Measurements from ENCODE around the gene SH2D2A.

The SH2D2A gene

DNA sequence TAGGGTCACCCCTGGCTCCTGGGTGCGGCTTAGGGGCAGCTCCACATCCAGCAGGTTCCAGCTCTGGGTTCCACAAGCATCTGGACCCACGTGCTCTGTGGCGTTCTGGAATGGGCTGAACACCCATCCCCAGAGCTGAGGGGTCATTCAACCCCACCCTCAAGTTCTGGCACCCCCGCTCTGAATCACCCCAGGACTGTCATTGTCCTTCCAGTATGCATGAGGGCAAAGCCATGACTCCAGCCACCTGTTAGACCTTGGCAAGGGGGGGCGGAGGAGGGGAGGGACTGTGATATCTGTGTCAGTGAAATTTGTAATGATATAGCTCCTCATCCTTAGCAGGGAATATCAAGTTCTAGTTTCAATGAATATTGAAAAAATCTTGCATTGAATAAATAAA, 30.0 kb upstream of the SH2D2A start:
- TF ChIP-seq, protein P1, sequence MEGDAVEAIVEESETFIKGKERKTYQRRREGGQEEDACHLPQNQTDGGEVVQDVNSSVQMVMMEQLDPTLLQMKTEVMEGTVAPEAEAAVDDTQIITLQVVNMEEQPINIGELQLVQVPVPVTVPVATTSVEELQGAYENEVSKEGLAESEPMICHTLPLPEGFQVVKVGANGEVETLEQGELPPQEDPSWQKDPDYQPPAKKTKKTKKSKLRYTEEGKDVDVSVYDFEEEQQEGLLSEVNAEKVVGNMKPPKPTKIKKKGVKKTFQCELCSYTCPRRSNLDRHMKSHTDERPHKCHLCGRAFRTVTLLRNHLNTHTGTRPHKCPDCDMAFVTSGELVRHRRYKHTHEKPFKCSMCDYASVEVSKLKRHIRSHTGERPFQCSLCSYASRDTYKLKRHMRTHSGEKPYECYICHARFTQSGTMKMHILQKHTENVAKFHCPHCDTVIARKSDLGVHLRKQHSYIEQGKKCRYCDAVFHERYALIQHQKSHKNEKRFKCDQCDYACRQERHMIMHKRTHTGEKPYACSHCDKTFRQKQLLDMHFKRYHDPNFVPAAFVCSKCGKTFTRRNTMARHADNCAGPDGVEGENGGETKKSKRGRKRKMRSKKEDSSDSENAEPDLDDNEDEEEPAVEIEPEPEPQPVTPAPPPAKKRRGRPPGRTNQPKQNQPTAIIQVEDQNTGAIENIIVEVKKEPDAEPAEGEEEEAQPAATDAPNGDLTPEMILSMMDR (IDR thresholded peaks at IDR 0.05) = no peak
- H3K36me3 Mint-ChIP-seq (ENCODE audit: low read depth) = no peaks in the 10 kb centered on the region
- H3K27ac Mint-ChIP-seq = no peak overlapping the region
- DNase-seq = no peak
- H3K4me1 Mint-ChIP-seq = peaks cover 31% of the 10 kb centered on the region
- no peak overlapping the region for H3K4me3 Mint-ChIP-seq
- no peaks in the 10 kb centered on the region for H3K9me3 Mint-ChIP-seq
- H3K27me3 Mint-ChIP-seq (ENCODE audit: low read depth, poor library complexity) = peaks cover 100% of the 10 kb centered on the region

DNA sequence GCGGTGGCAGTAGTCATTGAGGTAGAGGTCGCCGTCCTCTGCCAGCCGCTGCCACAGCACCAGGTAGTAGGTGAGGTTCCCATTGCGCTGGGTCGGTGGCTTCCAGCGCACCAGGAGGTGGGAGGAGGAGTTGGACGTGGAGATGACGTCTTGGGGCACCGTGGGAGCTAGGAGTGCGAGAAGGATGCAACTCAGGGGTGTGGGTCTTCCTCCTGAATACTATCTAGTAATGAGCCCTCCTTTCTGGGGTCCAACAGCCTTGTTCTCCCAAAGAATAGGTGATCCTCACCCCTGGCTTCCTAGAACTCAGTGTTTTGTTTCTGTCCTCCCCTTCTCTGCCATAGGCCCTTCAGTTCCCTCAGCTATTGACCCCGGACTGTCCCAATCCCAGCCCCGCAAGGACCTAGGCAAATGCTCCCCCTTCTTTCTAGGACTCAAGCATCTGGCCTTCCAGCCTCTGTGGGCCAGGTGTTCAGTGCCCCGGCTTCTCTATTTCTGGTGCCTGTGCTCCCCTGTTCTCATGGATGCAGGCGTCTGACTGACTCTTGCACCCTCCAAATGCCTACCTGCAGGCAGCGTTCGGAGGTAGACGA, 29.4 kb upstream of the SH2D2A start:
- Mint-ChIP-seq H3K27ac (no peak overlapping the region), H3K4me1 (peaks cover 34% of the 10 kb centered on the region), H3K36me3 (ENCODE audit: low read depth) (no peaks in the 10 kb centered on the region), H3K9me3 (no peaks in the 10 kb centered on the region), H3K27me3 (ENCODE audit: low read depth, poor library complexity) (peaks cover 100% of the 10 kb centered on the region), H3K4me3 (peak overlapping the region; percentile 13)
- TF ChIP-seq, protein P1 (IDR thresholded peaks at IDR 0.05) = no peak
- DNase-seq = no peak

DNA sequence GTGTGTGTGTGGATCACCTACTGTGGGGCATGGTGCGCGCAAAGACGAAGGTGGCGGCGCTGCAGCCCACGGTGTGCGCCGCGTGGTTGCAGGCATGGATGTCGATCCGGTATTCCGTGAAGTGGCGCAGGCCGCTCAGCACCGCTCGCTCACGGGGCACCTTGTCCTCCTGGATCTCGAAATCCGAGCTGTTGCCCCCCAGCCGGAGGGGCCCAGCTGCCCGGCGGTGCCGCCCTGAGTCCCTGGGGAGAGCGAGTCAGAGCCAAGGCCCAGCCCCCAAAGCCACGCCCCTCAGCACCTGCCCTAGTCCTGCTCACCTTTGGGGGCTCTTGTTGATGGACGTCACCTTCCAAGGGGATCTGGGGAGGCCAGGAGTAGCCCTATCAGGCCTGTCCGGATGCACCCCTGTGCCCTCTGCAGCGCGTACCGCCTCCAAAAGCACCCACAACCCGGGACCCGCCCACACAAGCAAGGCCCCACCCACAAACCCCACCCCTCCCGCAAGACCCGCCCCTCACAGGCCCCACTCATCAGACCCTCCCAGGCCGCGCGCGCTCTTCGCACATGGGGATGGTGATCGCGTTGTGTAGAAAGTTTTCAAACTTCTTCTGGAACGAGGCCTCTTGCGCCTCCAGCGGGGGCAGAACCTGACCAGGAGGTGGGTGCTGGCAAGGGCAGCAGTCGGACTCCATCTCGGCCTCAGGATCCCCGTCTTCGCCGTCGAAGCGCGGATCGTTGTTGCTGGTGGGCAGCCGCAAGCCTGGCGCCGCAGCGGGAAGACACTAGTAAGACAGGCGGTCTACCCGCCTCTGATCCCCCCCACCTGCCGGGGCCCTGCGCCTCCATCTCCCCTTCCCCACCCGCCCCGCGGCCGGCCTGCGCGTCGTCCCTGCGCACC, 28.7 kb upstream of the SH2D2A start:
- no peaks in the 10 kb centered on the region for H3K36me3 Mint-ChIP-seq (ENCODE audit: low read depth)
- H3K4me3 Mint-ChIP-seq = peak overlapping the region; percentile 67
- H3K4me1 Mint-ChIP-seq = peaks cover 42% of the 10 kb centered on the region
- H3K27me3 Mint-ChIP-seq (ENCODE audit: low read depth, poor library complexity) = peaks cover 100% of the 10 kb centered on the region
- no peak overlapping the region for H3K27ac Mint-ChIP-seq
- no peaks in the 10 kb centered on the region for H3K9me3 Mint-ChIP-seq
- peak; percentile 54 for DNase-seq
- TF ChIP-seq, protein P1 (IDR thresholded peaks at IDR 0.05) = no peak

DNA sequence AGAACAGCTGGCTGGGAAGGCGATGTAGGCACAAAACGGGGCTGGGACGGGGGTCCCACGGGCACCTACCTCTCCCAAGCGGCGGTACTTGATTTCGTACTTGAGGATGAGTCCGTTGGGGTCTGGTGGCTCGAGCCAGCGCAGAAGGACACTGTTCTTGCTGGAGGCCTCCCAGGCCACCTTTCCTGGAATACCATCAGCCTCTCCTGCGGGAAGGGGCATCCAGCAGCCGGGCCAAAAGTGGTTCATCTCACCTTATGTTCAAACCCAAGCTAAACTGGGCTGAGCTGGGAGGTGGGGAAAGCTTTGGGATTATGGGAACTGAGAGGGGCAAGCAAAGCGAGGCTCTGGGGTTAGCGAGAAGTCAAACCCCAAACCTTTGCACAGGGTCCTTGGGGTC, 28.0 kb upstream of the SH2D2A start:
- H3K27ac Mint-ChIP-seq = no peak overlapping the region
- TF ChIP-seq, protein P1 (IDR thresholded peaks at IDR 0.05) = no peak
- peaks cover 99% of the 10 kb centered on the region for H3K27me3 Mint-ChIP-seq (ENCODE audit: low read depth, poor library complexity)
- no peak for DNase-seq
- no peaks in the 10 kb centered on the region for H3K36me3 Mint-ChIP-seq (ENCODE audit: low read depth)
- peaks cover 48% of the 10 kb centered on the region for H3K4me1 Mint-ChIP-seq
- H3K4me3 Mint-ChIP-seq = no peak overlapping the region
- no peaks in the 10 kb centered on the region for H3K9me3 Mint-ChIP-seq

DNA sequence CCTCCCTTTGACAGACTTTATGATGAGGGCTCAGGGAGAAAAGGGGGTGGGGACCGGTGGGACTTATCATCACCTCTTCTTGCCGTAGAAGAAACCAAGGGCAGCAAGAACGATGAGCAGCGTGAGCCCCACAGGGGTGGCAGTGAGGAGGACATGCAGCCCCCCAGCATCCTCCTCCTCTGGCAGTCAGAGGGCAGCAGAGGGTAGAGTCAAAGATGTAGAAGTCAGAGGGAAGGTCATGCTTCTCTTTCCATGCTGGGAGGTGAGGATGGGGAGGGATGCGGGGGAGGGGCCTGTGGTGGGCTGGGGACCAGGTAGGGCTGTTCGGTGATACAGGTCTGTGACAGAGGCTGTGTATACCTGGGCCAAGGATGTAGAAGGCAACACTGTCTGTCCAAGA, 27.5 kb upstream of the SH2D2A start:
- H3K9me3 Mint-ChIP-seq = no peaks in the 10 kb centered on the region
- peaks cover 49% of the 10 kb centered on the region for H3K4me1 Mint-ChIP-seq
- H3K27ac Mint-ChIP-seq = no peak overlapping the region
- DNase-seq = no peak
- TF ChIP-seq, protein P1 (IDR thresholded peaks at IDR 0.05) = no peak
- H3K4me3 Mint-ChIP-seq = no peak overlapping the region
- peaks cover 97% of the 10 kb centered on the region for H3K27me3 Mint-ChIP-seq (ENCODE audit: low read depth, poor library complexity)
- H3K36me3 Mint-ChIP-seq (ENCODE audit: low read depth) = no peaks in the 10 kb centered on the region

Measured in nephron progenitor cell (in vitro differentiated cells).